C4-2B (cell line): ENCODE data around the gene NAP1L4.

Source experiments
- CTCF ChIP-seq: fragments of 450-650 bp; conservative IDR thresholded peaks from 2 replicates; pipeline ENCODE4 v1.5.1; 2017; ENCODE audit warnings: mild to moderate bottlenecking
- ZFX ChIP-seq: fragments of 450-650 bp; IDR thresholded peaks from 2 replicates; pipeline ENCODE4 v1.6.1; 2017

GRCh38 chr11:2961080-2961479, 31.0 kb downstream of the NAP1L4 start:
- no peak for TF ChIP-seq CTCF
- no peak for TF ChIP-seq ZFX
